GM18861 (cell line): ENCODE measurements around the gene POTEF.
"Not testable (repeated sequence)": the region's sequence is repeated elsewhere in the genome, so short reads cannot be mapped to it uniquely, and the experiment has no call there.

ENCODE experiments used
- ATAC-seq: cut with Tn5 transposase; IDR thresholded peaks from one replicate; pipeline ENCODE4 v1.9.1; 2021; ENCODE audit not compliant: unreplicated experiment

Gene POTEF

GRCh38 chr2:130129120-130129829 lies at the start of gene POTEF:
Gene POTEF (minus strand): TSS chr2:130129222. CDS start chr2:130120515, 8,707 bp downstream.
- ATAC-seq: not testable (repeated sequence)

GRCh38 chr2:130174866-130175265 lies 45.8 kb upstream of the POTEF start:
- ATAC-seq: peak; percentile 71

GRCh38 chr2:130169896-130170295 lies 40.9 kb upstream of the POTEF start:
- ATAC-seq: no peak

GRCh38 chr2:130169163-130169562 lies 40.1 kb upstream of the POTEF start:
- ATAC-seq: not testable (repeated sequence)

- not testable (repeated sequence) for ATAC-seq
These were observed 37.6 kb upstream of the POTEF start for GRCh38 chr2:130166611-130167010.

- ATAC-seq: no peak
These were observed 36.4 kb upstream of the POTEF start for GRCh38 chr2:130165293-130166016.

GRCh38 chr2:130162968-130163367 lies 33.9 kb upstream of the POTEF start:
- no peak for ATAC-seq

- ATAC-seq: not testable (repeated sequence)
These were observed 33.5 kb upstream of the POTEF start for GRCh38 chr2:130162486-130162885.

GRCh38 chr2:130160838-130161705 lies 32.0 kb upstream of the POTEF start:
- ATAC-seq: not testable (repeated sequence)

GRCh38 chr2:130160131-130160530 lies 31.1 kb upstream of the POTEF start:
- no peak for ATAC-seq

- not testable (repeated sequence) for ATAC-seq
These were observed 30.4 kb upstream of the POTEF start for GRCh38 chr2:130159376-130159775.

- ATAC-seq: no peak
These were observed 29.6 kb upstream of the POTEF start for GRCh38 chr2:130158631-130159030.

- ATAC-seq: peak; percentile 82
These were observed 28.9 kb upstream of the POTEF start for GRCh38 chr2:130157825-130158514.

- ATAC-seq: peak; percentile 40
These were observed 28.3 kb upstream of the POTEF start for GRCh38 chr2:130157354-130157753.

GRCh38 chr2:130156624-130157004 lies 27.6 kb upstream of the POTEF start:
- ATAC-seq: no peak

- not testable (repeated sequence) for ATAC-seq
These were observed 27.1 kb upstream of the POTEF start for GRCh38 chr2:130155956-130156623.

GRCh38 chr2:130154773-130155765 lies 26.0 kb upstream of the POTEF start:
- no peak for ATAC-seq

- ATAC-seq: not testable (repeated sequence)
These were observed 25.4 kb upstream of the POTEF start for GRCh38 chr2:130154423-130154770.
